Limb (tissue), 2 donors: Measurements from ENCODE around the gene SIN3B.
A peak's percentile ranks its signal among the peaks of the same experiment; 100 is the strongest.

Experiments
- DNase-seq, 2 donors: peaks; one replicate each; pipeline ENCODE4 v3.0.0-alpha.2; 2016; ENCODE audit errors: extremely low spot score in 2 of 2

SIN3B gene

DNA sequence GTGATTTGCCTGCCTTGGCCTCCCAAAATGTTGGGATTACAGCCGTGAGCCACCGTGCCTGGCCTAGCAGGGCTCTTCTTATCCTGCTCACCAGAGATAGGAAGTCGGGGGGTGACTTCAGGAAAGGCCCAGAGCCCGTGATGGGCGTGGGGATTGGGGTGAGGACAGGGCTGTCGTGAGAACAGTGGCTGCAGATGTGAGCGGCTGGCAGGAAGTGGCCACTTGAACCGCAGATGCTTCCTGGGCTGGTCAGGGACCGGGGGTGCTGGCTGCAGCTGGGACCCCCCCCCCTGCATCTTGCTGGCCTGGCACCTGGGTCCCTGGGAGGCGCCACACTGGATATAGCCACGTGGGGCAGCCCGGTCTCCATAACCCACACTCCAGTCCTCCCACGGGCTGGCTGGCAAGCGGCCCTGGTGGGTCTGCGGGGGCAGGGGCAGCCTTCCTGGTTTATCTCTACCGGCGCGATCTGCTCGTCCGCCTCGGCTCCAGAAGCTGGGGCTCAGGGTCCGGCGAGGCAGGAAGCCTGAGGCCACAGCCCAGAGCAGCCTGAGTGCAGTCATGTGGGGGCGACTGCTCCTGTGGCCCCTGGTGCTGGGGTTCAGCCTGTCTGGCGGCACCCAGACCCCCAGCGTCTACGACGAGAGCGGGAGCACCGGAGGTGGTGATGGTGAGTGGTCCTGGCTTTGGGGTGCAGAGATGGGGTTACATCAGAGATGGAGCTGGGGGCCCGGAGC lies 59.6 kb downstream of the SIN3B start, which contains the start of gene F2RL3:
Gene F2RL3, plus strand, starts transcription at position 371 of the 737 bp plus-strand sequence. Its CDS starts 191 bp downstream, at position 562.
- no peak for DNase-seq

DNA sequence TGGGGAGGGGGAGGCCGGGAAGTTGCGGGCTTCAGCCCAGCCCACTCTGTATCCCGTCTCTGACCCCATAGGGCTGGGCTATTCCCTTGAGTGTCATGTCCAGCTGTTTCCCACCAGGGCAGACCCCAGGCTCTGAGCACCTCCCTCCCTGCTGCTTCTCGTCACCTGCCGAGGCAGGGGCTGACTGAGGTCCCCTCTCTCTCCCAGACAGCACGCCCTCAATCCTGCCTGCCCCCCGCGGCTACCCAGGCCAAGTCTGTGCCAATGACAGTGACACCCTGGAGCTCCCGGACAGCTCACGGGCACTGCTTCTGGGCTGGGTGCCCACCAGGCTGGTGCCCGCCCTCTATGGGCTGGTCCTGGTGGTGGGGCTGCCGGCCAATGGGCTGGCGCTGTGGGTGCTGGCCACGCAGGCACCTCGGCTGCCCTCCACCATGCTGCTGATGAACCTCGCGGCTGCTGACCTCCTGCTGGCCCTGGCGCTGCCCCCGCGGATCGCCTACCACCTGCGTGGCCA lies 60.2 kb downstream of the SIN3B start:
- no peak for DNase-seq

DNA sequence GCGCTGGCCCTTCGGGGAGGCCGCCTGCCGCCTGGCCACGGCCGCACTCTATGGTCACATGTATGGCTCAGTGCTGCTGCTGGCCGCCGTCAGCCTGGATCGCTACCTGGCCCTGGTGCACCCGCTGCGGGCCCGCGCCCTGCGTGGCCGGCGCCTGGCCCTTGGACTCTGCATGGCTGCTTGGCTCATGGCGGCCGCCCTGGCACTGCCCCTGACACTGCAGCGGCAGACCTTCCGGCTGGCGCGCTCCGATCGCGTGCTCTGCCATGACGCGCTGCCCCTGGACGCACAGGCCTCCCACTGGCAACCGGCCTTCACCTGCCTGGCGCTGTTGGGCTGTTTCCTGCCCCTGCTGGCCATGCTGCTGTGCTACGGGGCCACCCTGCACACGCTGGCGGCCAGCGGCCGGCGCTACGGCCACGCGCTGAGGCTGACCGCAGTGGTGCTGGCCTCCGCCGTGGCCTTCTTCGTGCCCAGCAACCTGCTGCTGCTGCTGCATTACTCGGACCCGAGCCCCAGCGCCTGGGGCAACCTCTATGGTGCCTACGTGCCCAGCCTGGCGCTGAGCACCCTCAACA lies 60.8 kb downstream of the SIN3B start:
- DNase-seq: no peak

DNA sequence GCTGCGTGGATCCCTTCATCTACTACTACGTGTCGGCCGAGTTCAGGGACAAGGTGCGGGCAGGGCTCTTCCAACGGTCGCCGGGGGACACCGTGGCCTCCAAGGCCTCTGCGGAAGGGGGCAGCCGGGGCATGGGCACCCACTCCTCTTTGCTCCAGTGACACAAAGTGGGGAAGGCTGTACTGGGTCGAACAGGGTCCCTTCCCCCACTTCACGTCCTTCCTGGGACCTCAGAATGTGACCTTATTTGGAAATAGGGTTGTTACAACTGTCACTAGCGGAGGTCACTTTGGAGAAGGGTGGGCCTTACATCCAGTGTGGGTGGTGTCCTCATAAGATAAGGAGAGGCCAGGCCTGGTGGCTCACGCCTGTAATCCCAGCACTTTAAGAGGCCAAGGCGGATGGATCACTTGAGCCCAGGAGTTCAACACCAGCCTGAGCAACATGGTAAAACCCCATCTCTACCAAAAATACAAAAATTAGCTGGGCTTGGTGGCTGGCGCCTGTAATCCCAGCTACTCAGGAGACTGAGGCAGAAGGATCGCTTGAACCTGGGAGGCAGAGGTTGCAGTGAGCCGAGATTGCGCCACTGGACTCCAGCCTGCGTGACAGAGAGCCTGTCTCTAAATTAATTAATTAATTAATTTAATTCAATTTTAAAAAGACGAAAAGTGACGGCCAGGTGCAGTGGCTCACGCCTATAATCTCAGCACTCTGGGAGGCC lies 61.4 kb downstream of the SIN3B start:
- no peak for DNase-seq

DNA sequence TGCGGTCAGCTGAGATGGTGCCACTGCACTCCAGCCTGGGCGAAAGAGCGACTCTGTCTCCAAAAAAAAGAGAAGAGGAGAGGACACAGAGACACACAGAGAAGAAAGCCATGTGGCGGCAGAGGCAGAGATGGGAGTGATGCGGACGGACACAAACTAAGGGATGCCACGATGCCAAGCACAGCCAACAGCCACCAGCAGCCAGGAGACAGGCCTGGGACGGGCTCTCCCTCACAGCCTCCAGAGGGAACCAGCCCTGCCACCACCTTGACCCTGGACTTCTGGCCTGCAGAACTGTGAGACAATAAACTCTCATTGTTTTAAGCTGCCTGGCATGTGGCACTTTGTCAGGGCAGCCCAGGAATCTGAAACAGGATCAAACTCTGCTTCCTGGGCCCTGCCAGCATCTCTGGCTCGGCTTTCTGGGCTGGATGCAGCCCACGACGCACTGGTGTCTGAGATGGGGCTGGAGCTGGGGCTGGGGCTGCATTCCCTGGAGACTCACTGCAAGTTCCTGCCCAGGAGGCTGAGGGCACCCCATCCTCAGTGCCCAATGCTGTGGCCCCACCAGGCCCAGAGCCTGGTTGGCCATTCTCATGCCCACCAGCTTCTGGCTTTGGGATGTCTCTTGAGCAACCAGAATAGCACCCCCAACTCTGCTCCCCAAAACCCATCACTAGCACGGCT lies 62.6 kb downstream of the SIN3B start:
- DNase-seq: no peak

DNA sequence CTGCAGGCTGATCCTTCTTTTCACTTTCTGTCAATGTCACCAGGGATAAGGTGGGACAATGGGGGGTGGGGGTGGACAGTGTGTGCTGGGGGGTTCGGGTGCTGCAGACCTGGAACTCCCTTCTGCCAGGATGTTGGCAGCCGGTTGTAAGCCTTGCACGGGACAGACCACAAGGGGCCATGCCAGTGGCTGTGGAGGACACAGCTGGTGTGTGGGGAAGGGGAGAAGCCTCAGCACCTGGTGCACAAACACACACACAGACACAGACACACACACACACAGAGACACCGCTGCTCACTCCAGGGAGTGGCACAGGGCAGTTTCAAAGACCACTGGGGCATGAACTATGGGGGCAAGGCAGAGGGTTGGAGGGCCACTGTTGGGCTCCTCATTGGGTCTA lies 63.2 kb downstream of the SIN3B start:
- DNase-seq: no peak

DNA sequence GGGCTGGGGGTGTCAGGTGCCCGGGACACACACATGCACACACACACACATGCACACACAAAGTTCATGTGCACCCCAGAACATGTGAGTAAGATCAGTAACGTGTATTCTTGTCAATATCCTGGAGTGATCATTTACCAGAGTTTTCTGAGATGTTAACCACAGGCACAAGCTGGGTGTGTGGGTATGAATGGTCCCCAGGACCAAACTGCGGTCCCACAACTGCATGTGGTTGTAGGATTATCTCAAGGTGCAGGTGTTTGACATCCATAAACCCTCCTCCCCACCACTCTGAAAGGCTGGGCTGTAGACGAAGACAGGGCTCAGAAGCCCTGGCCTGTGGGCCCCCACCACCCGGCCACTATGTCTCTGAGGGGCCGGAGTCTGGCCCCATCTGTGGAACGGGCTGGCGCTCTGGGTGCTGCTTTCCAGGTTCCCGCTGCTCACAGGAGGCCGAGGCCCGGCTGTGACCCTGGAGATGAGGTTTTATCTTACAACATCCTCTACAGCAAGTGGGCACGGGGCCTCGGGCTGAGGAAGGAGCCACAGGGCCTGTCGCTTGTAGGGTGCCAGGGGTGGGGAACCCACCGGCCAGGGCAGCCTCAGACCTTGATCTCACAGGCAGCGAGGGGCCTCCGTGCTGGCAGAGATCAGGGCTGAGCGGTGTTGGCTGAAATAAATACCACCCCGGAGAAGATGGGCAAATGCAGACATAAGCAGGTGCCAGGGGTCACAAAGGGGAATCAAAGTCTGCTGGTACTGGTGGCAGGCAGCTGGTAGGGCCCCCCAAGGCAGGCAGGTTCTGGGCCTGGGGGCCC lies 63.9 kb downstream of the SIN3B start:
- no peak for DNase-seq

DNA sequence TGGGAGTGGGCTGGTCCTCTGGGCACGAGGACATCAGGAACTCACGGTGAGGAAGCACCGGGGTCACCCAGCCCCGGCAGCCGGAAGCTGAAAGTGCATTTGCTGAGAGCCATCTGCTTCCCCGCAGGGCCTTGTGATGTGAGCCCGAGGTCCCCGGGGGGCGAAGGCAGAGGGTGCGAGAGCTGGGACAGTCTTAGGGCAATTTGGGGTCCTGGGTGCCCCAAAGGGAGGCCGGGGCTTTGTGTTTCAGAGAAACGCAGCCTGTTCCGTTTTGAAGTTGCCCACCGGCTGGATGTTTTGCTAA lies 64.4 kb downstream of the SIN3B start:
- no peak for DNase-seq

DNA sequence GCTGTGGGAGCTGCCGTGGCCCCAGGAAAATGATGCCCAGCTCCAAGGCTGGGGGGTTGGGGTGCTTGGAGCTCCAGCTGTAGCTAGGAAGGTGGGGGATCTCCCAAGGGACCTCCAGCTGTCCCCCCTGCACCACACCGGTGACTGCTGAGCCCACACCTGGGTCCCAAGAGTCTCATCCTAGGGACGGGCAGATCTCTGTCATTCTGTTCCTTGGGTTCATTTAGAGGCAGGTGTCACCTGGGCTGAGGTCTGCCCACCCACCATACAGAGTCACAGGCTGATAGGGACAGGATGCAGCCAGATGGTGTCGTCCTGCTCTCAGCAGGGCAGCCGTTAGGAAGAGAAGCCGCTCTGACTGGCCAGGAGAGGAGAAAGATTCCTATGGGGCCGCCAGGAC lies 64.9 kb downstream of the SIN3B start:
- no peak for DNase-seq

DNA sequence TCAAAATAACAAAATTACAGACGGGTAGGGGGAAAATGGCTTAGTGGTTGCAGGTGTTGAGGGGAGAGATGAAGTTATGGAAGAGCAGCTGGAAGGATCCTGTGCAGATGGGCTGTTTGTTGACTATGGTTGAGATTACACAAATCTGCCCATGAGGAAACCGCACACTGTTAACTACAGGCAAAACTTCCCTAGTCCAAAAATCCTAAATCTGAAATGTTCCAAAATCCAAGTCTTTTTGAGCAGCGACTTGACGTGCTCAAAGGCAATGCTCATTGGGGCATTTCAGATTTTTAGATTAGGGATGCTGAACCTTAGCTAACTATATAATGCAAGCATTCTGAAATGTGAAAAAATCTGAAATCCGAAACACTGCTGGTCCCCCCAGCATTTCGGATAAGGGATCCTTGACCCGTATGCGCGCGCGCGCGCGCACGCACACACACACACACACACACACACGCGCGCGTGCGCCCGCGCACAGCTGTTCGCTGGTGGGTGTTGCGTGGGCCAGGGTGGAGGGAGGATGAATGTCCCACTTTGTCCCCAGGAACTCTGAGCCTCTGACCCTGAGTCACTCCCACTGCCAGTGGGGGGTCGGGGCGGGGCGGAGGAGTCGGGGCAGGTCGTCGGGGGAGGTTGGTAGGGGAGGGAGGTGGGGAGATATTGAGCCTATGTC lies 66.4 kb downstream of the SIN3B start:
- DNase-seq: peak in 1 of 2 donors; percentile 64

DNA sequence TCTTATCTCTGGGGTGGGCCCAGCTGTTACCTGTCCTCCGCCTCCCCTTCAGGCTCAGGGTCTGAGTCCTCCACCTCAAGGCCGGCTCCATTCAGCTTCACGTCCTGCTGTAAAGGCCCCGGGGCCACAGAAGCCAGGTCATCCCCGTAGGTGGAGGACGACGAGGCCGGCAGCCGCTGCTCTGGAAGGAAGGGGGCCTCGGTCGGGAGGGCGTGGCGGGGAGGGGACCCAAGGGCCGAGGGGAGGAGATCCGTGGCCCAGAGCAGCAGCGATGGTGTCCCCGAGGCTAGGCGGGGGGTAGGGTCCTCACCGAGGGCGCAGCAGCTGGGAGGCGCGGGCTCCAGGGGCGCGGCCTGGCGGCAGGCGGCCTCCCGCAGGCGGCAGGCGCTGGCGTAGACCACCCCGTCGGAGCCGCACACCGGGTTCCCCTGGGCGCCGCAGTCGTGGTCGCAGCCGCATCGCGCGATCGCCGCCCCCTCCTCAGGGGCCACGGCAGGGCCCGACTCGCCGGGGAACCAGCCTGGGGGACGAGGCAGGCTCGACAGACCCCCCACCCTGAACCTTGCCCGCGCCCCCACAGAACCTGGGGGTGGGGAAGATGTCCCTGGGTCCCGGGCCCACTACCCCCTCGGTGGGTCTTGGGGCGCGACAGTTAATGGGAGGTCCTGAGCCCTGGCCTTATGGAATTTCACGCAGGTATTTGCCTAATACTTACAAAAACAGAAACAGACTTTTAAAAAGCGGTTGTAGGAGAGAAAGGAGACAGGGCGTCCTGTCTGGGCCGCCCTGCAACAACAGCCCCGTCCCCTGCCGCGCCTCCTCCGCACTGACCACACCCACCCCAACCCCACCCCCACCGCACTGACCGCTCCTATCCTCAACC lies 67.2 kb downstream of the SIN3B start:
- DNase-seq: peak in 1 of 2 donors; percentile 60

DNA sequence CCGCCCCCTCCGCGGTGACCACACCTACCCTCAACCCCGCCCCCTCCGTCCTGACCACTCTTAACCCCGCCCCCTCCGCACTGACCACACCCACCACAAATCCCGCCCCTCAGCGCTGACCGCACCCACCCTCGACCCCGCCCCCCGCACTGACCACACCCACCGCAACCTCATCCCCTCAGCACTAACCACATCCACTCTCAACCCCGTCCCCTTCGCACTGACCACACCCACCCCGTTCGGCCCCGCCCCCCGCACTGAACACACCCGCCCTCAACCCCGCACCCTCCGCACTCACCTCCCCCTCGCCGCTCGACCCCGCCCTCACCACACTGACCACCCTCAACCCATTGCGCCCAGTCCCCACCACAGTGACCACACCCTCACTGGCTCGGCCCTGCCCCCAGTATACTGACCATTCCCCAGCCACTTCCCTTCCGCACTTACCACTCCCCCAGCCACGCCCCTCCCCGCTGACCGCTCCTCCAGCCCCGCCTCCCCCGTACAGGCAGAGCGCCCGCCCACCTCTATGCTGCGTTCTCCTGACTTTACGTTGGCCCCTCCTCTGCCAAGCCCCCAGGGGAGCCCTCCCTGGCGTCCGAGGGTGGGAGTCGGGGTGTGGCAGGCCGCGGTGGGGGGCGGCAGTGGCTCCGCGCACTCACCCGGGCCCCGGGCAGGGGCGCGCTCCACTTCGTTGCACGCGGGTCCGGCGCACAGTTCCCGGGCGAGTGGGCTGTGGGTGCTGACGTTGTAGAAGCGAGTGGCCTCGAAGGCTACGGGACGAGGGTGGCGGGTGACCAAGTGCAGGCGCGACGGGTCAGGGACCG lies 68.0 kb downstream of the SIN3B start:
- DNase-seq: peak; percentile 80 to 93

DNA sequence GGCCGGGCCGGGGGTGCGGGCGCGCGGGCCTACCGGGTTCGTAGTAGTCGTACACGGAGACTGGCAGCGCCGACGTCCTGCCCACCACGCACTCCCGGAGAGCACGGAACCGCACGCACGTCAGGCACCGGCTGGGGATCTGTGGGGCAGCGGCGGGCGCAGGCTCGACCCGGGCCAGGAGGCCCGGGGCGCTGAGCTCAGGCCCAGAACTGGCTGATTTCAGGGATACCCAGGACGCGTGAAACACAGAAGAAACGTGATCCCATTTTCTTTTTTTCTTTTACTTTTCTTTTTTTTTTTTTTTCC lies 68.6 kb downstream of the SIN3B start:
- DNase-seq: peak in 1 of 2 donors; percentile 9

DNA sequence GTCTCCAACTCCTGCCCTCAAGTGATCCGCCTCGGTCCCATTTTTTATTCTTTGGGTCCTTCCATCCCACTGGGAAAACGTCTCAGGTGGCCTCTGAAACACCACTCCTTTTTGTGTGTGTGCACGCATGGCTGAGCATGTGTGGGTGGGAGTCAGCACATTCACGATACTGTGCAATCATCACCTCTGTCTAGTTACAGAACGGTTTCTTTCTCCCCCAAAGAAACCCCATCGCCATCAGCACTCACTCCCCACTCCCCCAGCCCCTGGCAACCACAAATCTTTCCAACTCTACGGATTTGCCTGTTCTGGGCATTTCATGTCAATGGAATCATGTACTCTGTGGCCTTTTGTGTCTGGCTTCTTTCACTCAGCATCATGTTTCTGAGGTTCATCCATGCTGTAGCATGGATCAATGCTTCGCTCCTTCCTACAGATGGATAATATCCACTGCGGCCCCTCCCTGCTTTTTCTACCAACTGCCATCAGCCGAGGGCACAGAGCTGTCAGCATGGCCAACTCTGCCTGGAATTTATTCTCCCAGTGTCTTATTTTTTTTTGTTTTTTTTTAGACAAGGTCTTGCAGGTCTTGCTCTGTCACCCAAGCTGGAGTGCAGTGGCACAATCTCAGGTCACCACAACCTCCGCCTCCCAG lies 69.3 kb downstream of the SIN3B start:
- DNase-seq: no peak

DNA sequence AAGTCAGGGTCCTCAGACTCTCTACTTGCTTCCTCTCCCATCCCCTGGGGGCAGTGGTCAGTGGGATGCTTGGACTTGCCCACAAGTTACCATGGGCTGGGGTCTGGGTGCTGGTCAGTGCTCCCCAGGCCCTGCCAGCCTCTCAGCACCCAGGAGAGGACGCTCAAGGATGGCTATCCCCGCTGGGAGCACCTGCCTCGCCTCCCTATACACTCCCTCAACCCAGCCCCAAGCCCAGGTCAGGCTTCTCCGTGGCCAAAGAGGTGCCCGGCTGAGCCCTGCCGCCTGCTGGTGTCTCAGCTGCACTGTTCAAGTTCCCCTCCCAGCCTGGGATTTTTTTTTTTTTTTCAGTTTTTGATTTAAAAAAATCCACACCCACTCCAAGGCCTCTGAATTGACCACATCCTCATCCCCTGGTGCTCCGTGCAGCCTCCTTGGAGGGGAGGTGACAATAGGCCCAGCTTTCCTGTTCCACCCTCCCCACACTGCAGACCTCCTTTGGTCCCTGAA lies 70.4 kb downstream of the SIN3B start:
- DNase-seq: no peak

DNA sequence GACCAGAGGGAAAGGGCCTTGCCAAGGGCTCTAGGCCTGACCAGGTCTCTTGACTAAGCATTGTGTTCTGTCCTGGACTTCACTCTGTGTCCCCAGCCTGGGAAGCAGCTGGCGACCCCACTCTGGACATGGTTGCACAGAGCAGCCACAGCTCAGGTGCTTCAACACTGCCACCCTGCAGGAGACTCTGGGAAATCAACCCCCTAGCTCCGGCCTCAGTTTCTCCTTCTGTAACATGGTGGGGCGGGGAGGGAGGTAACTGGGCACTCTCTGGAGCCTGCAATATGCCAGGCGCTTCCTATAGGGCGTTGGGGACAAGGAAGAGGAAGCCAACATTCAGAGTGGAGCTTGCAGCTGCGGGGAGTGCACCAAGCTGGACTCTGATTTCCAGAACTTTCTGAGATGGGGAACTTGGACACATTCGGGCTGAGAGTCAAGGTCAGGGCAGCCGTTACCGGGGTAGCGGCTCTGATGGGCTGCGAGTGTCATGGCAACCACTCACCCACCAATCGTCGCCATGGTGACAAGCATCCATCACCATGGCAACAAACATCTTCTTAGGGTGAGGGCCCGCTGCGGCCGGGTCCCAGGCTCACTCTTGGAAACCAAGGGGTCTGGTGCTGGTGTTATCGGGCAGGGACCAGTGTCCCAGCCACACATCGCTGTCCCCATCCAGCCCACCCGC lies 72.4 kb downstream of the SIN3B start:
- no peak for DNase-seq

DNA sequence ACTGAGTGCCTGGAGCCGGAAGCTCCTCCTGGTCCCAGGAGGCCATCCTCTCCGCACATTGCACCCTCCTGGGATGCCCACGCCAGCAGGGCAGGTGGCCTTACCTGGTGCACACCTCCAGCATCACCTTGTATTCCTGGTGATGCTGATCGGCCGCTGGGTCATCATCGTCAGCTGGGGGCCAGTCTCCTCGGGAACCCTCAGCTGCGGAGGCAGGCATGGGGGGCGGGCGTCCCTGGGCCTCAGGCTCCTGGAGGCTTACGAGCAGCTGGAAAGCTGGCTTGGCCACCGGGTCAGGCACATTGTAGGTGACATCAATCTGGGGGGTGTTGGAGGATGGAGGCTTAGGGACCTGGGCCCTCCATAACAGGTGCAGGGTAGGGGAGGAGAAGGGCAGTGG lies 73.3 kb downstream of the SIN3B start:
- no peak for DNase-seq

DNA sequence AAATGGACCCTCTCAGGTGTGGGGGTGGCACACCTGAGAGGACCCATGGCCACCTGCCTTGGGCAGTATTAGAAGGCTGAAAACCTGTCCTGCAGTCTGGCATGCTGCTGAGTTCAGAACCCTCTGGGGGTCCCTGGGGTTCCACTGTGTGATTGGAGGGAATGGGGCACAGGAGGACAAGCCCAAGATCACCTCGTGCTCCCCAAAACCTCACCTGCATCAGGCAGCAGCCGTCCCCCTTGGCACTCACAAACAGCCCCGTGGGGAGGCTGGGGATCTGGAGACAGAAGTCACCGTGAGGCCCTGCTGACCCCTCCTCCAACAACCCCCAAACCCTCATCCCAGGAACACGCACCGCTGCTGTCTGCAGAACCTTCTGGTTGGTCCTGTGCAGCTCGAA lies 74.1 kb downstream of the SIN3B start:
- no peak for DNase-seq
